ENCODE data around the gene SCMH1.

Gene SCMH1

GRCh38 chr1:41078193-41078592, 163.9 kb downstream of the SCMH1 start:
- no peak for DNase-seq

- DNase-seq = no peak
Observed at GRCh38 chr1:41073971-41074370, 168.1 kb downstream of the SCMH1 start.

GRCh38 chr1:41072051-41072450, 170.1 kb downstream of the SCMH1 start:
- DNase-seq = no peak

- no peak for DNase-seq
Observed at GRCh38 chr1:41056907-41057306, 185.2 kb downstream of the SCMH1 start.

GRCh38 chr1:41053316-41053715, 188.8 kb downstream of the SCMH1 start:
- no peak for DNase-seq

- no peak for DNase-seq
Observed at GRCh38 chr1:41051022-41051421, 191.1 kb downstream of the SCMH1 start.

GRCh38 chr1:41048540-41048939, 193.6 kb downstream of the SCMH1 start:
- DNase-seq = no peak

GRCh38 chr1:41046347-41046775, 195.7 kb downstream of the SCMH1 start:
- no peak for DNase-seq

- no peak for DNase-seq
Observed at GRCh38 chr1:41045740-41046139, 196.4 kb downstream of the SCMH1 start.

- no peak for DNase-seq
Observed at GRCh38 chr1:41044187-41044586, 197.9 kb downstream of the SCMH1 start.

GRCh38 chr1:41041614-41042270, 200.4 kb downstream of the SCMH1 start:
- no peak for DNase-seq

GRCh38 chr1:41038110-41038509, 204.0 kb downstream of the SCMH1 start:
- DNase-seq = no peak

- no peak for DNase-seq
Observed at GRCh38 chr1:41037116-41037903, 204.8 kb downstream of the SCMH1 start.

GRCh38 chr1:41033272-41033671, 208.8 kb downstream of the SCMH1 start:
- DNase-seq = no peak

GRCh38 chr1:41032147-41032546, 210.0 kb downstream of the SCMH1 start:
- no peak for DNase-seq

- DNase-seq = no peak
Observed at GRCh38 chr1:41030872-41031616, 211.1 kb downstream of the SCMH1 start.

GRCh38 chr1:41028034-41028642, 214.0 kb downstream of the SCMH1 start:
- DNase-seq = no peak

- DNase-seq = no peak
Observed at GRCh38 chr1:41025979-41026819, 215.9 kb downstream of the SCMH1 start.

GRCh38 chr1:41024953-41025352, 217.2 kb downstream of the SCMH1 start:
- no peak for DNase-seq

- no peak for DNase-seq
Observed at GRCh38 chr1:41023279-41023990, 218.7 kb downstream of the SCMH1 start.

GRCh38 chr1:41022424-41022823, 219.7 kb downstream of the SCMH1 start:
- no peak for DNase-seq

Measured in NCI-H1048 (cell line).